GM12873 (cell line): ENCODE measurements around the gene CNTNAP2.

Source experiments
- CTCF ChIP-seq: IDR thresholded peaks from 2 replicates; pipeline ENCODE4 v1.5.1; 2012; ENCODE audit warnings: low read depth, mild to moderate bottlenecking, moderate library complexity, low read length, control low read depth; ENCODE audit not compliant: insufficient read depth; ENCODE audit errors: missing control alignments

CNTNAP2 gene

DNA sequence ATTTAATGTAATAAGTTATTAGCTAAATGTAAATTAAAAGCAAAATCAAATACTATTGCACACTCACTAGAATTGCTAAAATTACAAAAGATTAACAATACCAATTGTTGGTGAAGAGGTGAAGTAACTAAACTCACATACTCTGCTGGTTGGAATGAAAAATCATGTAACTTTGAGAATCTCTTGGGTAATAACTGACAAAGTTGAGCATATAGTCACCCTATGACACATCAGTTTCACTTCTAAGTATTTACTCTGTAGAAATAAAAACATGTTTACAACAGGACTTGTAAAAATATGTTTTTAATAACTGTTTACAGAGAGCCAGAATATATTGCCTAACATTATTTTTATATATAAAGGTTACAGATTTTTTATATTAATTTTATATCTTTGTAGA is 33.6 kb downstream of the CNTNAP2 start:
- no peak for TF ChIP-seq CTCF

DNA sequence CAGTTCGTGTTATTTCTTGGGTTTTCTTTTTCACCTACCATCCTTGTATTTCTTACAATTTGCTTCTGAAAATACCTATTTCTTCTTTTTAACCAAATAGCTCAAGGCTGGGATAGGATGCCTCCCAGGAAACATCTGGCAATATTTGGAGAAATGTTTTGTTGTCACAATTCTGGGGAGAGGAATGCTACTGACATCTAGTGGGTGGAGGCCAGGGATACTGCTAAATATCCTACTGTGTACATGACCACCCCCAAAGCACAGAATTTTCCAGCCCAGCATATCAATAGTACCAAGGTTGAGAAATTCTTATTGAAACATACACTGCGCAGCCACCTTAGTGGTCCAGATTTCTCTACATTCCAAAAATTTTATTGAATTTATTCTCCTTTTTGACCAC is 55.5 kb downstream of the CNTNAP2 start:
- no peak for TF ChIP-seq CTCF

DNA sequence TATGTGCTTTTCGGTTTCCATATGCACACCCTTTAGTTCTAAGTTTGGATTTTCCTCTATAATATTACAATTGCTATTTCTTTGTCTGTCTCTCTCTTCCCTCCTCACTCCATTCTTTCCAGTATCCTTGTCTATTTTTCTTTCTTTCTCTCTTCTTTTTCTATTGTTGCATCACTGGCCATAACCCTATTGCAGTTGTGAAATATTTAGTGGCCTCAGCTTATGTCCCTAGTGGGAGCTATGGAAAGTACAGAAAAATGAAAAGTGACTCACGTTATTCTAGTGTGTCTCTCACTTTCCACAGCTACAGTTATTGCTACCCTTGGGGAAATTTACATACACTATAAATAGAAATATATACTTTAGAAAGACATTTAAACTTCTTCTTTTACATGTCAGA is 59.1 kb downstream of the CNTNAP2 start:
- TF ChIP-seq CTCF: no peak

DNA sequence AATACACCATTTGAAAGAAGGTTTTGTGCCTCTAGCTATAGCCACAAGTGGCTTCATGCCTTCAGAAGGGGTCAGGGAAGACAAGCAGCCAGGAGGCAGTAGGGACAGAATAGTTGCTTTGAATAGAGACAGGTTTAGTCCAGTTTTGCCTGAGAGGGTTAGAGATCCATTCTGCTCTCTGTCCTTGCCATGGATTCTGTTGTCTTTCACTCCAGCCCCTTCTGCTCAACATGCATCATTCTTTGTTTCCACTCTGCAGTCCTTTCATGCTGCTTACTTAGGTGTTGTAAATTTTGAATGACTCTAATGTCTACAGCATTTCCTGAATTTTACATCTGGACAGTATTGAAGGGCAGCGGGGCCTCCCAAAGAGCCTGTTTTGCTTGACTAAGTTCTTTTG is 60.3 kb downstream of the CNTNAP2 start:
- TF ChIP-seq CTCF: no peak

DNA sequence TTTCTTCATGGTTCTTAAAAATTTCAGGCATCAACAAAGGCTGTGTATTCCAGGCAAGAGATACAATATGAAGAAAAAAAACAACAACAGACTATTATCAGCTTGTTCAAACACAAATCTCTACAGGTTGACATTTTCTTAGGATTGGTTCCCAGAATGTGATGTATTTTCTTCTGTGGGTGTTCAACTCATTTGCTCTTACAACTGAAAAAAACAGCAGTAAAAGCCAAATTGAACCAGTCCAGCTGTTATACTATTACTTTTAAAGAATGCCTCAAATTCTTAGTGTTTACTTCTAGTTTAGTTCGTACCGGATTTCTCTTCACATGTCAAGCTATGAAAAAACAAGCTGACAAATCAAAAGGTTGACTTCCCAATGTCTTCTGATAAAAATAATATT is 60.7 kb downstream of the CNTNAP2 start:
- no peak for TF ChIP-seq CTCF

GRCh38 chr7:146185844-146186243 is 69.2 kb downstream of the CNTNAP2 start:
- no peak for TF ChIP-seq CTCF

DNA sequence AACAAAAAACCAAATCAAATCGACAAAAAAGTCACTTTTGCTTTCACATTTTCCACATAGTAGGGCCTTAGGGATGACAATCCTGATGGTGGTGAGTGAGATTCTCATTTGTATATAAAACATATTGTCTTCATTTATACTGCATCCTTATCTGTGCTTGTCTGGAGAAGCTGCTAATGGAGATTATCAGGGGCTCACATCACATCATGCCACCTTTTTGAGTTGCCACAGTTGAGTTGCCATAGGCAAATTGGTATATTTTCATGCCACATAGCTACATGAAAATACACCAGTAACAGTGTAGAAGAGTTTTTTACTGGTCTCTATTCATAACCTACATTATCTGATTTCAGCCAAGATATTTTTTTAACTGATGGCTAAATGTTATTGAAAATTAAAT is 85.3 kb downstream of the CNTNAP2 start:
- TF ChIP-seq CTCF: no peak

GRCh38 chr7:146206270-146206669 is 89.7 kb downstream of the CNTNAP2 start:
- TF ChIP-seq CTCF: no peak
